Lower leg skin (tissue), 4 donors: Measurements from ENCODE around the gene CCDC183. TPM values are rescaled to one million over a fixed set of nuclear protein-coding genes. Genes with fewer than 3 reads are reported as not detected.

ENCODE experiments used
- DNase-seq, 2 donors: peaks; one replicate each; pipeline ENCODE4 v3.0.0-alpha.2; 2019; ENCODE audit warnings: low spot score in 2 of 2
- H3K4me3 ChIP-seq: fragments of 200-600 bp; sonication (generic); 2 replicates; pipeline ENCODE4 v1.5.1; 2017; ENCODE audit warnings: mild to moderate bottlenecking, low read depth; ENCODE audit not compliant: poor library complexity, severe bottlenecking
- POLR2A ChIP-seq, 2 donors: fragments of 450-650 bp; IDR thresholded peaks; one replicate each; pipeline ENCODE4 v1.6.1; 2016 to 2017; ENCODE audit warnings: antibody characterized with exemption in 2 of 2, mild to moderate bottlenecking in 1 of 2, moderate library complexity in 1 of 2
- WGBS, 2 donors: methylation state at CpG; one replicate each; pipeline ENCODE4 v1.1.5; 2018; 5-methylcytosine and 5-hydroxymethylcytosine counted together
- intact Hi-C: fragments of 100-400 bp; cut with DNase I; formaldehyde crosslinking; loops from one replicate; pipeline ENCODE4 v1.15.0; 2023; ENCODE audit warnings: low total_unique reads
- total RNA-seq, 4 donors: library from RNA; depleted of rRNA; stranded (reverse); fragments of >200 nt; gene quantifications; one replicate each; pipeline ENCODE4 v1.1.0, GENCODE V29; 2016
- TF ChIP-seq, protein P1 (sequence below), 3 donors: fragments of 450-650 bp; IDR thresholded peaks; one replicate each; pipeline ENCODE4 v1.5.1; 2016; ENCODE audit warnings: antibody characterized with exemption in 3 of 3, mild to moderate bottlenecking in 3 of 3, moderate library complexity in 2 of 3

The CCDC183 gene
- total RNA-seq, 4 donors from 2014 or later = 0.37 to 9.1 (median 2.0) TPM

DNA sequence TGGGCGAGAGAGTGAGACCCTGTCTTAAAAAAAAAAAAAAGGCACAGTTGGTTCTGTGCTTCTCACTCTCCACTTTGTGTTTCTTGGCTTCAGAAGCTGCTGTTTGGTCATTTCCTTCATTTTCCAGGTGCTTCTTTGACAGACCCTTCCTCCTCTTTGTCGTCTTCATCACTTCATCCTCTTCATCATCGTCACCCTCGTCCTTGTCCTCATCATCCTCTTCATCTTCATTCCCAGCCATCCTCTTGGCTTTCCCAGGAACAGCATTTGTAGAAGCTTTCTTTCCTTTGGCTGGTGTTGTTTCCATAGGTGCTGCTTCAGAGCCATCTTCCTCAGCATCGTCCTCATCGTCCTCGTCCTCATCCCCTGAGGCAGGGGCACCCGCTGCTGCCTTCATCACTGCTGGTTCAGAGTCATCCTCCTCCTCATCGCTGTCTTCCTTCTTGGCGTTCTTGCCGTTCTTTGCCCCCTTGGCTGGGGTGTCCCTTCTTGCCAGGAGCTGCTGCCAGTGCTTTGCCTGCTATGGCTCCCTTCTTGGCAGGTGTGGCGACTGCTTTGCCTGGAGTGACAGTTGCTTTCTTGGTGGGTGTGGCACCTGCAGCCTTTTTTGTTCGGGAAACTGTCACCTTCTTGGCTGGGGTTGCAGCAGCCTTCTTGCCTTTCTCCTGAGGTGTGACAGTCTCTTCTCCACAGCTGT, 18.7 kb downstream of the CCDC183 start:
- H3K4me3 ChIP-seq = no peak overlapping the region
- intact Hi-C loops = no loop called here
- TF ChIP-seq, protein P1, sequence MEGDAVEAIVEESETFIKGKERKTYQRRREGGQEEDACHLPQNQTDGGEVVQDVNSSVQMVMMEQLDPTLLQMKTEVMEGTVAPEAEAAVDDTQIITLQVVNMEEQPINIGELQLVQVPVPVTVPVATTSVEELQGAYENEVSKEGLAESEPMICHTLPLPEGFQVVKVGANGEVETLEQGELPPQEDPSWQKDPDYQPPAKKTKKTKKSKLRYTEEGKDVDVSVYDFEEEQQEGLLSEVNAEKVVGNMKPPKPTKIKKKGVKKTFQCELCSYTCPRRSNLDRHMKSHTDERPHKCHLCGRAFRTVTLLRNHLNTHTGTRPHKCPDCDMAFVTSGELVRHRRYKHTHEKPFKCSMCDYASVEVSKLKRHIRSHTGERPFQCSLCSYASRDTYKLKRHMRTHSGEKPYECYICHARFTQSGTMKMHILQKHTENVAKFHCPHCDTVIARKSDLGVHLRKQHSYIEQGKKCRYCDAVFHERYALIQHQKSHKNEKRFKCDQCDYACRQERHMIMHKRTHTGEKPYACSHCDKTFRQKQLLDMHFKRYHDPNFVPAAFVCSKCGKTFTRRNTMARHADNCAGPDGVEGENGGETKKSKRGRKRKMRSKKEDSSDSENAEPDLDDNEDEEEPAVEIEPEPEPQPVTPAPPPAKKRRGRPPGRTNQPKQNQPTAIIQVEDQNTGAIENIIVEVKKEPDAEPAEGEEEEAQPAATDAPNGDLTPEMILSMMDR (IDR thresholded peaks at IDR 0.05) = no peak
- TF ChIP-seq POLR2A (IDR thresholded peaks at IDR 0.05) = no peak
- no peak for DNase-seq
- WGBS, 2 donors = 87 to 90% methylated on average over 13 of the region's 13 CpGs

DNA sequence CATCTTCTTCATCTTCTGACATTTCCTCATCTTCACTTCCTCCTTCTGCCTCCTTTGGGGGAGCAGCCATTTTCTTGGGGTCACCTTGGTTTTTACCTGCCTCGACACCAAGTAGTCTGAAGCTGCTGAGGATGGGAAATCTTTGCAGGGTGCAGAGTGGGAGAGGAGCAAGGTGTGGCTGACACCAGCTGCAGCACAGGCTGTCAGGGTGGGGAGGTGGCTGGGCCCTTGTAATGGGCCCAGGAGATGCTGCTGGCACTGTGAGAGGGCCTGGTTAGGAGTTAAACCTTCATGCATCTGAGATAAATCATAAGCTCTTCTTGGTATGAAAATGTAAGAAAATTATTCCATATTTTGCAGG, 19.3 kb downstream of the CCDC183 start:
- no peak overlapping the region for H3K4me3 ChIP-seq
- TF ChIP-seq POLR2A (IDR thresholded peaks at IDR 0.05) = no peak
- TF ChIP-seq, protein P1 (IDR thresholded peaks at IDR 0.05) = no peak
- no peak for DNase-seq
- WGBS, 2 donors = 0 to 45% methylated on average over 1 of the region's 1 CpG
- intact Hi-C loops = no loop called here

DNA sequence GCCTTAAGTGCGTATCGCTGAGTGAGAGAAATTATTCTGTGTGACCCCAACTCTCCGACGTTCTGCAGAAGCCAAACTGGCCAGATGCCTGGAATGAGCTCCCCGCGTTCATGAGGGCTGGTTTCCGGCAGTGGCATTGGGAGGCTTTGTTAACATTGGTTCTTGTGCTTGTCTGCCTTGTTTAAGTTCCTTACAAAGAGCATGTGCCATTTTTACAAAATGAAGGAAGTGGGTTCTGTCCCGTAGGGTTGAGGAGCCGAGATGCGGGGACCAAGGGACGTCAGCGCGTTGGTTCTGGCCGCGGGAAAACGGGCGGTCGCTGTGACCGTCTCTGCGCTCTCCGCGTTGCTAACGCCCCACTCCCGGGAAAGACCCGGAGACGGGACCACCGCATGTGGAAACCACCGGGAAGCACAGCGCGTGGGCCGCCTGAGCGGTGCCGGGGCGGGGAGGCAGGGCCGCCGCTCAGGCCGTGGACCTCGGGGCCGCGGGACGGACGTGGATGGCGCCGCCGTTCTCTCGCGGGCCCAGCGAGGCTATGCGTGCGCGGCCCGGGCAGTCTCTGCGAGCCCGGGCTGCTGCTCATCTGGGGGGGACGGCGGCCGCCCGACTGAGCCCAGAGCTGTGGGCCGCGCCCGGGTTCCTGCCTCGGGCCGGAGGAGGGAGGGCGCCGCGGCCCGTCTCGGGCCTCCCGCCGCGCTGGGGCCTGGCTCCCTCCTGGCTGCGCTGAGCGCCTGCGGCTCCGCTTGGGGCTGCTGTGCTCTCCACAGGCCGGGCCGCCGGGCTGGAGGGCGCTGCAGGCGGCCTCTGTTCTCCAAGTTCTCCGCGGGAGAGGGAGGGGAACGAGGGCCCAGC, 25.1 kb downstream of the CCDC183 start:
- TF ChIP-seq, protein P1 (IDR thresholded peaks at IDR 0.05) = no peak
- TF ChIP-seq POLR2A (IDR thresholded peaks at IDR 0.05) = no peak
- H3K4me3 ChIP-seq = no peak overlapping the region
- 51 to 58% methylated on average over 46 to 75 of the region's 83 CpGs for WGBS, 2 donors
- intact Hi-C loops = no loop called here
- DNase-seq = no peak

DNA sequence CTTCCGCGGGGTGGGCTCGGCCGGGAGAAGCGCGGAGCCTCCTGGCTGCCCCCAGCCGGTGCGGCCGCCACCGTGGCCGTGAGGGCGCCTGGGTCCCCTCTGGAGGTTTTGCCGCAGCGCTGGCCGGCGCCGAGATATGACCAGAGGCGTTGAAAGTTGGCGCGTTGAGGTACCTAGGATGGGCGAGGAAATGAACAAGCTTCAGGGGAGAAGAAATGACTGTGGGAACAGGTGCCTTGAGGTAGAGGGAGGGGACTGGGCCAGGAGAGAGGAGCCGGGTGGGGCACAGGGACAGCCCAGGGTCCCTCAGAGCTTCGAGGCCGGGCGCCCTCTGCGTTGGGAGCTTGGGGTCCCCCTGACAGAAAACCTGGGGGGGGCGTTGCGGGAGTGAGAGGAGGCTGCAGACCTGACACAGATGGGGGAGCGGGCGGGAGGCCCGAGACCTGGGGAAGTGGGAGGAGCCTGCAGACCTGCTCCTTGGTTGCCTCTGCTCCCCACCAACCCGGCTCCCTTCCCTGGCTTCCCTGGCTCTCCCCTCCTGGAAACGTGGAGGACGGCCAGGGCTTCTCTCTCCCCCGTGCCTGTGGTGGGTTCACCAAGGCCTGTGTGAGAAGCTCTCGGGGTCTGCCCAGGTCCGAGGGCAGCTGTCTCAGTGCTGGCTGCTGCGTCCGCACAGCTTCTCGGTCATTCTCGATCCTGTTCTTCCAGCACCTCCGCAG, 25.8 kb downstream of the CCDC183 start:
- no peak overlapping the region for H3K4me3 ChIP-seq
- no peak for DNase-seq
- WGBS, 2 donors = 79 to 81% methylated on average over 38 to 42 of the region's 42 CpGs
- intact Hi-C loops = no loop called here
- TF ChIP-seq, protein P1 (IDR thresholded peaks at IDR 0.05) = no peak
- no peak for TF ChIP-seq POLR2A (IDR thresholded peaks at IDR 0.05)

DNA sequence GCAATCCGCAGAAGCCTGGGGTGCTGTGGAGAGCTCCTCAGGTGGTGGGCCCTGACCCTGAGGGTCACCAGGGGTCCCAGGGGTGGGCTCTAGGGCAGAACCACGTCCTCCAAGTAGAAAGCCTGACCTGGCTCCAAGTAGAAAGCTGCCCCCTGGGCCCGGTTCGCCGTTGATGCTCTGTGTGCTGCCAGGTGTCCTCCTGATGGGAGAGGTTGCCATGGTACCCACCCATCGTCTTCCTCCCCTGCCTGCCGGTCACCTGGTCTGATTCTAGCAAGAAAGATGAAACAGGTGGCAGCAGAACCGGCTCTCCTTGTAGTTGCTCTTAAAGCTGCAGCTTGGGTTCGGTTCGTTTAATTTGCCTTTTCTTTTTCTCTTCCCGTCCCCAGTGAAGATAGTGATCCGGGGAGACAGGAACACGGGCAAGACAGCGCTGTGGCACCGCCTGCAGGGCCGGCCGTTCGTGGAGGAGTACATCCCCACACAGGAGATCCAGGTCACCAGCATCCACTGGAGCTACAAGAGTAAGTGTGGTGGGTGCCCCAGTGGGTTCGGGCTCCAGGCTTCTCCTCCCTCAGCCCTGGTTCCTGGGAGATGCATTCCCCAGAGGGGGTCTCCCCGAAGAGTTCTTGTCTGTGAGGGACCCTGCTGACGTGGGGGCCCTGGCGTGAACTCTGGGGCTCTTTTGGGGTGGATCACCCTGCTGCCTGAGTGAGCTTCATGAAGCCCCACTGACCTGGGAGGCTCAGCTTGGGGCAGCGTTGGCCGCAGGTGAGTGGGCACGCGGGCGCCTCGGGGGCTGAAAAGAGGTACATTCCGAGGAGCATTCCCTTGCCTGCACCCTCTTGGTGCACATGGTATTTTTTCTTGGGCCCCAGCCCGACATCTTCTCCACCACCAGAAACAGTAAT, 27.3 kb downstream of the CCDC183 start:
- intact Hi-C loops = no loop called here
- DNase-seq = no peak
- 89% methylated on average over 30 of the region's 30 CpGs for WGBS, 2 donors
- H3K4me3 ChIP-seq = no peak overlapping the region
- TF ChIP-seq POLR2A (IDR thresholded peaks at IDR 0.05) = no peak
- TF ChIP-seq, protein P1 (IDR thresholded peaks at IDR 0.05) = no peak
